Calu3 (cell line): ENCODE measurements around the gene PPP1R3G. TPM values are rescaled to one million over a fixed set of nuclear protein-coding genes. Genes with fewer than 3 reads are reported as not detected.

Experiments used
- BruUV-seq: library from RNA; stranded (reverse); fragments of 400-500 nt; replicated peaks from 2 replicates; lab custom pipeline; 2021; lab: Mats Ljungman, UMichigan
- CTCF ChIA-PET: fragments of 300-600 bp; sonication (Branson Sonifier 250); formaldehyde crosslinking; loops from one replicate; lab custom pipeline; 2022; ENCODE audit warnings: antibody characterized with exemption; lab: Charles Lee
- DNase-seq: peaks from one replicate; pipeline ENCODE4 v3.0.0; 2022
- H3K27ac Mint-ChIP-seq: one replicate; pipeline ENCODE4 v1.8.0; 2022; ENCODE audit warnings: mixed read lengths; ENCODE audit not compliant: unreplicated experiment
- H3K27me3 Mint-ChIP-seq: one replicate; pipeline ENCODE4 v1.8.0; 2022; ENCODE audit warnings: mixed read lengths; ENCODE audit not compliant: unreplicated experiment
- H3K36me3 Mint-ChIP-seq: one replicate; pipeline ENCODE4 v1.8.0; 2022; ENCODE audit warnings: mild to moderate bottlenecking, moderate library complexity, mixed read lengths; ENCODE audit not compliant: insufficient read depth, unreplicated experiment
- H3K4me1 Mint-ChIP-seq: one replicate; pipeline ENCODE4 v1.8.0; 2022; ENCODE audit warnings: mild to moderate bottlenecking, low read depth, mixed read lengths; ENCODE audit not compliant: unreplicated experiment
- H3K4me3 Mint-ChIP-seq: one replicate; pipeline ENCODE4 v1.8.0; 2022; ENCODE audit warnings: mild to moderate bottlenecking, low read depth, moderate library complexity, mixed read lengths; ENCODE audit not compliant: unreplicated experiment
- H3K9me3 Mint-ChIP-seq: one replicate; pipeline ENCODE4 v1.8.0; 2022; ENCODE audit warnings: low read depth, mixed read lengths; ENCODE audit not compliant: unreplicated experiment
- CTCF ChIP-seq: fragments of 200-600 bp; IDR thresholded peaks from one replicate; pipeline ENCODE4 v1.8.0; 2022; ENCODE audit warnings: antibody characterized with exemption; ENCODE audit not compliant: unreplicated experiment
- intact Hi-C: fragments of 100-400 bp; cut with micrococcal nuclease; formaldehyde crosslinking; loops from one replicate; pipeline ENCODE4 v1.10.0; 2022; ENCODE audit not compliant: unreplicated experiment
- total RNA-seq: library from RNA; stranded (reverse); gene quantifications from 2 replicates; pipeline ENCODE4 v1.2.3, GENCODE V29; 2022

The PPP1R3G gene
- total RNA-seq, 1 experiment from 2014 or later: 0.07 TPM

- no peaks in the 10 kb centered on the region for H3K27me3 Mint-ChIP-seq
- no TSS peak for BruUV-seq
- no peak overlapping the region for H3K27ac Mint-ChIP-seq
Observed at GRCh38 chr6:5084360-5084780, 771 bp upstream of the PPP1R3G start.

GRCh38 chr6:5085648-5086293, 630 bp downstream of the PPP1R3G start:
- Mint-ChIP-seq H3K27me3 (no peaks in the 10 kb centered on the region), H3K4me3 (peak overlapping the region; percentile 72), H3K36me3 (peaks cover 7% of the 10 kb centered on the region), H3K27ac (no peak overlapping the region), H3K4me1 (peaks cover 14% of the 10 kb centered on the region), H3K9me3 (no peaks in the 10 kb centered on the region)
- CTCF ChIA-PET: no interaction called here
- DNase-seq: peak; percentile 29
- intact Hi-C loops: no loop called here
- TF ChIP-seq CTCF: no peak
- no TSS peak for BruUV-seq

More at GRCh38 chr6:5084360-5084780, 771 bp upstream of the PPP1R3G start:
- Mint-ChIP-seq H3K36me3 (peaks cover 7% of the 10 kb centered on the region), H3K9me3 (no peaks in the 10 kb centered on the region), H3K4me1 (peaks cover 14% of the 10 kb centered on the region), H3K4me3 (peak overlapping the region; percentile 72)
- intact Hi-C loops: no loop called here
- DNase-seq: no peak
- TF ChIP-seq CTCF: no peak
- CTCF ChIA-PET: no interaction called here

- Mint-ChIP-seq H3K36me3 (peaks cover 7% of the 10 kb centered on the region), H3K27ac (no peak overlapping the region), H3K4me1 (peaks cover 14% of the 10 kb centered on the region), H3K27me3 (no peaks in the 10 kb centered on the region), H3K4me3 (no peak overlapping the region), H3K9me3 (no peaks in the 10 kb centered on the region)
- no peak for DNase-seq
- no peak for TF ChIP-seq CTCF
- intact Hi-C loops: no loop called here
- BruUV-seq: no TSS peak
- CTCF ChIA-PET: no interaction called here
Observed at GRCh38 chr6:5086294-5086890, 1.3 kb downstream of the PPP1R3G start.

- no peak for TF ChIP-seq CTCF
- Mint-ChIP-seq H3K36me3 (peaks cover 7% of the 10 kb centered on the region), H3K4me1 (peaks cover 11% of the 10 kb centered on the region), H3K27ac (no peak overlapping the region), H3K4me3 (no peak overlapping the region), H3K9me3 (no peaks in the 10 kb centered on the region), H3K27me3 (no peaks in the 10 kb centered on the region)
- no peak for DNase-seq
- intact Hi-C loops: no loop called here
- BruUV-seq: no TSS peak
- CTCF ChIA-PET: no interaction called here
Observed at GRCh38 chr6:5087389-5087788, 2.2 kb downstream of the PPP1R3G start.
